ENCODE results near the gene A2M. TPM values are rescaled to one million over a fixed set of nuclear protein-coding genes. Genes with fewer than 3 reads are reported as not detected.
A peak's percentile ranks its signal among the peaks of the same experiment; 100 is the strongest.

A2M gene
- polyA plus RNA-seq, 1 experiment = 1.2 TPM

- ChIA-PET CTCF (interaction anchor here (0.9 to 1.6 kb wide), 3 partner anchors 9 to 496 kb away, joined by 3 read pairs; no protein-coding TSS in a partner anchor), POLR2A (no interaction called here)
- Histone ChIP-seq H3K4me3 (ENCODE audit: low read depth, low read length) (no peak overlapping the region), H3K9me3 (ENCODE audit: control insufficient read depth, insufficient read depth, low read length) (no peaks in the 10 kb centered on the region), H3K27me3 (ENCODE audit: control insufficient read depth, insufficient read depth, low read length) (no peaks in the 10 kb centered on the region), H3K27ac (ENCODE audit: low read depth, low read length) (no peak overlapping the region)
- DNase-seq (ENCODE audit: low read depth, low spot score) = no peak
- TF ChIP-seq, protein P1, sequence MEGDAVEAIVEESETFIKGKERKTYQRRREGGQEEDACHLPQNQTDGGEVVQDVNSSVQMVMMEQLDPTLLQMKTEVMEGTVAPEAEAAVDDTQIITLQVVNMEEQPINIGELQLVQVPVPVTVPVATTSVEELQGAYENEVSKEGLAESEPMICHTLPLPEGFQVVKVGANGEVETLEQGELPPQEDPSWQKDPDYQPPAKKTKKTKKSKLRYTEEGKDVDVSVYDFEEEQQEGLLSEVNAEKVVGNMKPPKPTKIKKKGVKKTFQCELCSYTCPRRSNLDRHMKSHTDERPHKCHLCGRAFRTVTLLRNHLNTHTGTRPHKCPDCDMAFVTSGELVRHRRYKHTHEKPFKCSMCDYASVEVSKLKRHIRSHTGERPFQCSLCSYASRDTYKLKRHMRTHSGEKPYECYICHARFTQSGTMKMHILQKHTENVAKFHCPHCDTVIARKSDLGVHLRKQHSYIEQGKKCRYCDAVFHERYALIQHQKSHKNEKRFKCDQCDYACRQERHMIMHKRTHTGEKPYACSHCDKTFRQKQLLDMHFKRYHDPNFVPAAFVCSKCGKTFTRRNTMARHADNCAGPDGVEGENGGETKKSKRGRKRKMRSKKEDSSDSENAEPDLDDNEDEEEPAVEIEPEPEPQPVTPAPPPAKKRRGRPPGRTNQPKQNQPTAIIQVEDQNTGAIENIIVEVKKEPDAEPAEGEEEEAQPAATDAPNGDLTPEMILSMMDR (IDR thresholded peaks at IDR 0.05; ENCODE audit: low read depth, low read length) = no peak
These were observed 75.1 kb downstream of the A2M start for GRCh38 chr12:9040484-9041186.

DNA sequence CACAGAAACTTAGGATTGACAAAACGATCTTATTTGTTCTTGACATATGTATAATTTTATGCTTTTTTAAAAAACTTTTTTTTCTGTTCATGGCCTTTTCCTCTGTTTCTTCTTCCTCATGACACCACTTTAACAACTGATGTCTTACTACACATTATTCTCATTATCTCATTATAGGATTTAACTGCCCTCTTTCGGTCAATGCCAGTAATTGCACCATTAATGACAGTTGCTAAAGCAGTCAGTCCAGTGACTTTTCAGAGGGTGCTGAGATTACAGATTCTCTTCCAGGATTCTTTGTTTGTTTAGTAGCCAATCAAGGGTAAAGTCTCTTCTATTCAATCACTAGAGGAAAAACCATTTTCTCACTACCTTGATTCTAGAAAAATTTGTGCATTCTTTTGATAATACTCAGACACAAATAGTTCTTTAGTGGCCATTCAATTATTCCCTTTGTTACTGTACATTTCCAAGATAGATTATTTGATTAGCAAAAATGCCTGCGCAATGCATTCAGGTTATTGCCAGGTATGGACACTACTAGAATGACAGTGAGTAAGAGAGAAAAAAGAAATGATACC lies 76.2 kb downstream of the A2M start:
- TF ChIP-seq, protein P1 (IDR thresholded peaks at IDR 0.05; ENCODE audit: low read depth, low read length) = peak; percentile 75
- ChIA-PET POLR2A (interaction anchor here (0.7 kb wide), 1 partner anchor 101 kb away, joined by 5 read pairs; no protein-coding TSS in a partner anchor), CTCF (interaction anchor here (0.6 to 4.3 kb wide), 17 partner anchors 9 to 1276 kb away, joined by 3 to 43 read pairs (median 4); partner anchors contain the start of gene M6PR)
- Histone ChIP-seq H3K27ac (ENCODE audit: low read depth, low read length) (no peak overlapping the region), H3K9me3 (ENCODE audit: control insufficient read depth, insufficient read depth, low read length) (no peaks in the 10 kb centered on the region), H3K4me3 (ENCODE audit: low read depth, low read length) (no peak overlapping the region), H3K27me3 (ENCODE audit: control insufficient read depth, insufficient read depth, low read length) (no peaks in the 10 kb centered on the region)
- peak; percentile 4 for DNase-seq (ENCODE audit: low read depth, low spot score)

- no peak overlapping the region for H3K27ac ChIP-seq (ENCODE audit: low read depth, low read length)
- TF ChIP-seq, protein P1 (IDR thresholded peaks at IDR 0.05; ENCODE audit: low read depth, low read length) = no peak
- H3K4me3 ChIP-seq (ENCODE audit: low read depth, low read length) = no peak overlapping the region
- no peak for DNase-seq (ENCODE audit: low read depth, low spot score)
- POLR2A ChIA-PET = no interaction called here
- no peaks in the 10 kb centered on the region for H3K9me3 ChIP-seq (ENCODE audit: control insufficient read depth, insufficient read depth, low read length)
- H3K27me3 ChIP-seq (ENCODE audit: control insufficient read depth, insufficient read depth, low read length) = no peaks in the 10 kb centered on the region
- CTCF ChIA-PET = interaction anchor here (1.5 to 4.3 kb wide), 2 partner anchors 11 to 380 kb away, joined by 5 to 34 read pairs; no protein-coding TSS in a partner anchor
These were observed 78.3 kb downstream of the A2M start for GRCh38 chr12:9037431-9037830.

- H3K9me3 ChIP-seq (ENCODE audit: control insufficient read depth, insufficient read depth, low read length) = no peaks in the 10 kb centered on the region
- H3K4me3 ChIP-seq (ENCODE audit: low read depth, low read length) = no peak overlapping the region
- H3K27me3 ChIP-seq (ENCODE audit: control insufficient read depth, insufficient read depth, low read length) = no peaks in the 10 kb centered on the region
- ChIA-PET POLR2A (no interaction called here), CTCF (interaction anchor here (1.5 to 4.3 kb wide), 3 partner anchors 13 to 492 kb away, joined by 5 to 34 read pairs (median 6); no protein-coding TSS in a partner anchor)
- H3K27ac ChIP-seq (ENCODE audit: low read depth, low read length) = no peak overlapping the region
- TF ChIP-seq, protein P1 (IDR thresholded peaks at IDR 0.05; ENCODE audit: low read depth, low read length) = no peak
- DNase-seq (ENCODE audit: low read depth, low spot score) = no peak
These were observed 79.5 kb downstream of the A2M start for GRCh38 chr12:9036227-9036626.

DNA sequence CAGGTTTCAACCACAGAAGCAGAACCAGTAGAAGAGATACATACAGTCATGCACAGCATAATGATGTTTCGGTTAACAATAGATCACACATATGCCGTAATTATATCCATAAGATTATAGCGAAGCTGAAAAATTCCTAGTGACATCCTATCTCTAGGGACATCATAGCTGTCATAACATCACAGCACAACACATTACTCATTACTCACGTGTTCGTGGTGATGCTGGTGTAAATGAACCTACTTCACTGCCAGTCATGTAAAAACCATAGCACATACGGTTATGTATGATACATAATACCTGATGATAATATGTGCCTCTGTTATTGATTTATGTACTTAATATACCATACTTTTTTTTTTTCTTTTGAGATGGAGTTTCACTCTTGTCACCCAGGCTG lies 81.6 kb downstream of the A2M start:
- no peak for DNase-seq (ENCODE audit: low read depth, low spot score)
- POLR2A ChIA-PET = no interaction called here
- no peaks in the 10 kb centered on the region for H3K27me3 ChIP-seq (ENCODE audit: control insufficient read depth, insufficient read depth, low read length)
- CTCF ChIA-PET = interaction anchor here (1.0 kb wide), 1 partner anchor 490 kb away, joined by 3 read pairs; no protein-coding TSS in a partner anchor
- TF ChIP-seq, protein P1 (IDR thresholded peaks at IDR 0.05; ENCODE audit: low read depth, low read length) = no peak
- no peak overlapping the region for H3K4me3 ChIP-seq (ENCODE audit: low read depth, low read length)
- no peak overlapping the region for H3K27ac ChIP-seq (ENCODE audit: low read depth, low read length)
- H3K9me3 ChIP-seq (ENCODE audit: control insufficient read depth, insufficient read depth, low read length) = no peaks in the 10 kb centered on the region

Measured in AG04450 (cell line).